Measurements from ENCODE around the gene DUS4L.

DUS4L gene

DNA sequence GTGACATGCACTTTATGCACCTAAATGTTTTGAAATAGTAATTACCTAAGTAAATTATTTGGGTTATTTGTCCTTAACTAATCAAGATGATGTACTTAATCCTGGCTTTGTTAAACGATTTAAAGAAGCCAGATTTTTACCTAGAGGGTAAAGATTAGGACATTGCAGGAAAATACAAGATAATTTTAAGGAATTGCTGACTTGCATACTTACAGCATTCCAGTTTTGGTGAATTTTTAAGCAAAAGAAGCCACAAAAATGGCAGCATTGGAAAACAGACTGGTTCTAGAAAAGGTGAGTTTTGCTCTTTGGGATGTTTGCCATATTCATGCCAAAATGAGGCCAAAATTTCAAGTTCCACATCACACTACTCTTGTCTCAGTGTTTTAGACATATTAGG lies 49.7 kb downstream of the DUS4L start:
- no peak for DNase-seq (ENCODE audit: low read depth)
- TF ChIP-seq, protein P1, sequence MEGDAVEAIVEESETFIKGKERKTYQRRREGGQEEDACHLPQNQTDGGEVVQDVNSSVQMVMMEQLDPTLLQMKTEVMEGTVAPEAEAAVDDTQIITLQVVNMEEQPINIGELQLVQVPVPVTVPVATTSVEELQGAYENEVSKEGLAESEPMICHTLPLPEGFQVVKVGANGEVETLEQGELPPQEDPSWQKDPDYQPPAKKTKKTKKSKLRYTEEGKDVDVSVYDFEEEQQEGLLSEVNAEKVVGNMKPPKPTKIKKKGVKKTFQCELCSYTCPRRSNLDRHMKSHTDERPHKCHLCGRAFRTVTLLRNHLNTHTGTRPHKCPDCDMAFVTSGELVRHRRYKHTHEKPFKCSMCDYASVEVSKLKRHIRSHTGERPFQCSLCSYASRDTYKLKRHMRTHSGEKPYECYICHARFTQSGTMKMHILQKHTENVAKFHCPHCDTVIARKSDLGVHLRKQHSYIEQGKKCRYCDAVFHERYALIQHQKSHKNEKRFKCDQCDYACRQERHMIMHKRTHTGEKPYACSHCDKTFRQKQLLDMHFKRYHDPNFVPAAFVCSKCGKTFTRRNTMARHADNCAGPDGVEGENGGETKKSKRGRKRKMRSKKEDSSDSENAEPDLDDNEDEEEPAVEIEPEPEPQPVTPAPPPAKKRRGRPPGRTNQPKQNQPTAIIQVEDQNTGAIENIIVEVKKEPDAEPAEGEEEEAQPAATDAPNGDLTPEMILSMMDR (IDR thresholded peaks at IDR 0.05; ENCODE audit: low read length, missing control alignments): no peak
- H3K4me3 ChIP-seq (replicated peaks; ENCODE audit: low read depth, low read length): no peak overlapping the region

DNA sequence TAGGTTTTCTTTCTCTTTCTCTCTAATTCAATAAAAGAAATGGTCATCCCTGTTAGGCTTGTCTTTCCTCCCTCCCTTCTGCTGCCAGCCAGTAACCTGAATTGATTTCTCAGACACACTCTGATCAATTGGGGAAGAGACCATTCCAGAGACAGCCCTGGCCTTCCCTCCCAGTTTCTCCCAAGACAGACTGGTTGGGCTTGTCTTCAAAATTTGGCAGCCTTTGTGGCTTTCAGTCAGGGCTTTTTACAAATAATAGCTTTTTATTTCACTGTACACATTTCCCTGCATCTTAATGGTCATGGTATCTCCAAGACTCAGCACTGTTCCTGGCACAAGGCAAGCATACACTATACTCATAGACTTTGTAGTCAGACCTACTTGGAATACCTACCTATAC lies 50.2 kb downstream of the DUS4L start:
- TF ChIP-seq, protein P1 (IDR thresholded peaks at IDR 0.05; ENCODE audit: low read length, missing control alignments): no peak
- peak; percentile 20 for DNase-seq (ENCODE audit: low read depth)
- no peak overlapping the region for H3K4me3 ChIP-seq (replicated peaks; ENCODE audit: low read depth, low read length)

DNA sequence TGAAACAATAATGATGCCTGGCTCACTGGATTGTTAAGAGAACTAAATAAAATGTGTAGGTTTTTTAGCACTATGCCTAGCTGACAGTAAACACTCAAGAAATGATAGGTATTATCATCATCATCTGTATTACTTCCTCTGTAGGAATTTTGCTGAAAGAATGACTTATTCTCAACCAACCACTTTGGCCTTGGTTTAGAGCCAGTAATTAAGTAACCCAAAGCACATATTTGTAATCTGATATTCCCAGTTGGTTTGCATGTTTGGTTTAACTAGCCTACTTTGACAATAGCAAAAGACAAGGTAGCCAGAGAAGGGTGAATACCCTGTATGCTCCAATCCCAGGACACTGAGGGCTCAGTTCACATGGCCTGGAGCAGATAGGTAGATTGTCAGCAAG lies 50.7 kb downstream of the DUS4L start:
- TF ChIP-seq, protein P1 (IDR thresholded peaks at IDR 0.05; ENCODE audit: low read length, missing control alignments): no peak
- DNase-seq (ENCODE audit: low read depth): peak; percentile 75

DNA sequence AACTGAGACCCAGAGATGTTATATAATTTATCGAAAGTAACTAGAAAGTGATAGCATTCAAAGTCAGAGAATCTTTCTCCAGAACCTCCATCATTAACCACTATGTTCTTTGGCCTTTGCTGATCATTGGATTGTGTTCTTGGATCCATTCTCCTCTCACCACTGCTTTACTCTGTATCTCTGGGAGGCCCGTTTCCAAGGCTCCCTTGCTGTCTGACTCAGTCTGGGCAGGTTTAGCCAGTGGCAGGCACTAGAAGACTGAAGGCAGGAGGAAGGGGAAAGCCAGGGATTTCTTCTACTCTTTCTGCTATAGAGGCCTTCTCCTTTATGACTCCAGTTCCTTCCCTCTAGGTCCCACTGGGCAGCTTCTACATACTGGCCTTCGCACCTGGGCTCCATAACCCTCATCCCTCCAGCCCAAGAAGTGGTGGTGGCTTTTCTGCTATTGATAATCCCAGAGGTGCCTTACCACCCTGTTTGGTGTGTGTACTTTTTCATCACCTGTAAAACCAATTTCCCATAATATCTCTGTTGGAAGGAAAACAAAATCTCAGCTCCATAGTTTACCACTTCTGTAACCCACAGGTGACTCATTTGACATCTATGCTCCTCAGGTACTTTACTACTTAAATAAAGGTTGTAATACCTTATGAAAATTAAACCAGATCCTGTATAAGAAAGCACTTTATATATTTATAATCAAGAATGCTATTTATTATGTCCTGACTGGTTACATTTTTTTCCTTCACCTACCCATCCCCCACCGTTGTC lies 52.3 kb downstream of the DUS4L start:
- no peak for DNase-seq (ENCODE audit: low read depth)
- H3K4me3 ChIP-seq (replicated peaks; ENCODE audit: low read depth, low read length): no peak overlapping the region
- TF ChIP-seq, protein P1 (IDR thresholded peaks at IDR 0.05; ENCODE audit: low read length, missing control alignments): no peak

More for the DNA sequence above, 50.7 kb downstream of the DUS4L start:
- H3K4me3 ChIP-seq (replicated peaks; ENCODE audit: low read depth, low read length): no peak overlapping the region

DNA sequence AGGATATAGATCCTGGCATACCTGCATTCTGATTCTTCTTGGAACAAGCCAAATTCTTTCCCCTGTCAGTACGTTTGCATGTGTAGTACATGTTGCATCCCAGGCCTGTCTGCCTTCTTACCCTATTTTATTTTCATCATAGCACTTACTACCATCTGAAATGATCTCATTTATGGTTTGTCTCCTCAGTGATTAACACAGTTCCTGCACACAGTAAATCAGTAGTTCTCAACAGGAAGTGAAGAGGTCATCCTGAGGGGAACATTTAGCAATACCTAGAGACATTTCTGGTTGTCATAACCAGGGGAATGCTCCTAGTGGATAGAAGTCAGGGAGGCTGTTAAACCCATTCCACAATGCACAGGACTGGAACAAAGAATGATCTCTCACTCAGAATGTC lies 58.7 kb downstream of the DUS4L start:
- H3K4me3 ChIP-seq (replicated peaks; ENCODE audit: low read depth, low read length): no peak overlapping the region
- peak; percentile 88 for DNase-seq (ENCODE audit: low read depth)
- TF ChIP-seq, protein P1 (IDR thresholded peaks at IDR 0.05; ENCODE audit: low read length, missing control alignments): no peak

DNA sequence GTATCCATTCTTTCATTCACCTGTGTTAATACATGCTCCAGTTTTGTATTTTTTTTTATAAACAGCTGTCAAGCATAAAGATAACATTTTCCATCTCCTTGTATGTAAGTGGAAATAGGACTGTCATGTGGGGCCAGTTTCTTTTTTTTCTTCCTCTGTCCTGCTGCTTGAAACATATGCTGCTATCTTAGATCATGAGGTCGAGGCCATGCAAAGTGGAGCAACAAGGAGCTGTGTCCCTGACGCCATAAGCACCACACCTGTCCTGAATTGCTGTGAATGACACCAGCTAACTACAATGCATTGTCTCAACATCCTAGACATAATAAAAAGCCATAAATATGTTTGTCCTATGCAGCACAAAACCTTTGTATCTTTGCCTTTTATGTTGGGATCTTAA lies 59.1 kb downstream of the DUS4L start:
- no peak for DNase-seq (ENCODE audit: low read depth)
- TF ChIP-seq, protein P1 (IDR thresholded peaks at IDR 0.05; ENCODE audit: low read length, missing control alignments): no peak

DNA sequence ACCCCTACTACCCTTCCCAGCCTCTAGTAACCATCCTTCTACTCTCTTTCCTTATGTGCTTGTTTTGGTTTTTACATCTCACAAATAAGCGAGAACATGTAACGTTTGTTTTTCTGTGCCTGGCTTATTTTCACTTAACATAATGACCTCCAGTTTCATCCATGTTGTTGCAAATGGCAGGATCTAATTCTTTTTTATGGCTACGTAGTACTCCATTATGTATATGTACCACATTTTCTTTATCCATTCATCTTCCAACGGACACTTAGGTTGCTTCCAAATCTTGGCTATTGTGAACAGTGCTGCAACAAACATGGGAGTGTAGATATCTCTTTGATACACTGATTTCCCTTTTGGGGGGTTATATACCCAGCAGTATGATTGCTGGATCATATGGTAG lies 63.2 kb downstream of the DUS4L start:
- H3K4me3 ChIP-seq (replicated peaks; ENCODE audit: low read depth, low read length): no peak overlapping the region
- TF ChIP-seq, protein P1 (IDR thresholded peaks at IDR 0.05; ENCODE audit: low read length, missing control alignments): no peak
- no peak for DNase-seq (ENCODE audit: low read depth)

More for the DNA sequence above, 59.1 kb downstream of the DUS4L start:
- H3K4me3 ChIP-seq (replicated peaks; ENCODE audit: low read depth, low read length): no peak overlapping the region

Measured in fibroblast of pulmonary artery (primary cell).